ENCODE data around the gene NFIX. TPM values are rescaled to one million over a fixed set of nuclear protein-coding genes. Genes with fewer than 3 reads are reported as not detected.

The NFIX gene
- total and polyA plus RNA-seq, 9 of the 15 experiments (the other 6 are each of a cell fraction or from before 2014, with no cell fraction given), result 0.28 to 26.8 (median 5.4) TPM

- TF ChIP-seq DLX4 (CRISPR knock-in tag; IDR thresholded peaks at IDR 0.05) (no peak), DIDO1 (tag; IDR thresholded peaks at IDR 0.05; ENCODE audit: low read depth) (no peak), BCL6 (CRISPR knock-in tag; IDR thresholded peaks at IDR 0.05) (no peak), ZNF589 (CRISPR knock-in tag; IDR thresholded peaks at IDR 0.05; ENCODE audit: low read depth) (no peak), ZNF766 (CRISPR knock-in tag; conservative IDR thresholded peaks at IDR 0.05) (peak; percentile 36; the same call in 1 of the 2 replicates), BRD9 (IDR thresholded peaks at IDR 0.05; ENCODE audit: low read depth, partially characterized antibody) (no peak), ZNF316 (IDR thresholded peaks at IDR 0.05) (no peak), TAL1 (IDR thresholded peaks at IDR 0.05) (no peak), ZNF740 (CRISPR knock-in tag; IDR thresholded peaks at IDR 0.05) (peak; percentile 84), ZNF740 (tag; IDR thresholded peaks at IDR 0.05) (peak in 1 of 2 experiments; percentile 94; a peak in 1 of 4 replicates), ZNF395 (CRISPR knock-in tag; IDR thresholded peaks at IDR 0.05) (0 out of 2 replicates have a peak, but pooled peaks have one; percentile 19), MLX (CRISPR knock-in tag; conservative IDR thresholded peaks at IDR 0.05) (no peak), HNRNPLL (IDR thresholded peaks at IDR 0.05; ENCODE audit: low read depth, low read length, poor library complexity, severe bottlenecking) (no peak)
Observed at GRCh38 chr19:13097463-13098258, 102.4 kb downstream of the NFIX start (continued).
